Thoracic aorta (tissue), 2 donors: ENCODE measurements around the gene GPR151. TPM values are rescaled to one million over a fixed set of nuclear protein-coding genes. Genes with fewer than 3 reads are reported as not detected.

Experiments
- ATAC-seq: fragments of 150-250 bp; one replicate; pipeline ENCODE4 v1.8.0; 2017; ENCODE audit warnings: low read depth; ENCODE audit not compliant: insufficient number of reproducible peaks, low FRiP score
- DNase-seq: peaks from one replicate; pipeline ENCODE4 v3.0.0-alpha.2; 2020; ENCODE audit warnings: low spot score
- H3K27ac ChIP-seq, 2 donors: fragments of 200-600 bp; sonication (generic); 1 replicate in 1 of 2; 2 replicates in 1 of 2; pipeline ENCODE4 v1.5.1; 2016; ENCODE audit warnings: mild to moderate bottlenecking in 2 of 2, moderate library complexity in 2 of 2
- H3K27me3 ChIP-seq: fragments of 200-600 bp; sonication (generic); replicated peaks from 2 replicates; pipeline ENCODE4 v1.6.0; 2016; ENCODE audit warnings: mild to moderate bottlenecking; ENCODE audit not compliant: insufficient read depth
- H3K36me3 ChIP-seq: fragments of 200-600 bp; sonication (generic); one replicate; pipeline ENCODE4 v1.5.1; 2016
- H3K4me1 ChIP-seq, 2 donors: fragments of 200-600 bp; sonication (generic); 1 replicate in 1 of 2; 2 replicates in 1 of 2; pipeline versions ENCODE4 v1.5.1 to v1.6.0; 2016; ENCODE audit warnings: low read depth in 2 of 2, mild to moderate bottlenecking in 1 of 2; ENCODE audit not compliant: control insufficient read depth in 1 of 2
- H3K4me3 ChIP-seq: fragments of 200-600 bp; sonication (generic); 2 replicates; pipeline ENCODE4 v1.5.1; 2016; ENCODE audit warnings: mild to moderate bottlenecking
- H3K9me3 ChIP-seq: fragments of 200-600 bp; sonication (generic); 2 replicates; pipeline ENCODE4 v1.5.1; 2016
- CTCF ChIP-seq: fragments of 200-600 bp; sonication (generic); IDR thresholded peaks from one replicate; pipeline ENCODE4 v1.5.1; 2019; ENCODE audit warnings: antibody characterized with exemption
- total RNA-seq, 2 donors: library from RNA; depleted of rRNA; stranded (reverse); fragments of >200 nt; gene quantifications; one replicate each; pipeline versions ENCODE4 v1.1.0 to v1.2.3, GENCODE V29; 2016

The GPR151 gene
- total RNA-seq, 2 donors from 2014 or later: not detected

- no peaks in the 10 kb centered on the region for H3K9me3 ChIP-seq
- no peaks in the 10 kb centered on the region for H3K27me3 ChIP-seq
- H3K4me3 ChIP-seq: no peak overlapping the region
- no peaks in the 10 kb centered on the region for H3K4me1 ChIP-seq
- H3K27ac ChIP-seq: no peak overlapping the region
- ATAC-seq: no peak
- DNase-seq: no peak
- TF ChIP-seq CTCF: no peak
- no peaks in the 10 kb centered on the region for H3K36me3 ChIP-seq
These were observed 4.7 kb upstream of the GPR151 start for GRCh38 chr5:146520731-146521130.

DNA sequence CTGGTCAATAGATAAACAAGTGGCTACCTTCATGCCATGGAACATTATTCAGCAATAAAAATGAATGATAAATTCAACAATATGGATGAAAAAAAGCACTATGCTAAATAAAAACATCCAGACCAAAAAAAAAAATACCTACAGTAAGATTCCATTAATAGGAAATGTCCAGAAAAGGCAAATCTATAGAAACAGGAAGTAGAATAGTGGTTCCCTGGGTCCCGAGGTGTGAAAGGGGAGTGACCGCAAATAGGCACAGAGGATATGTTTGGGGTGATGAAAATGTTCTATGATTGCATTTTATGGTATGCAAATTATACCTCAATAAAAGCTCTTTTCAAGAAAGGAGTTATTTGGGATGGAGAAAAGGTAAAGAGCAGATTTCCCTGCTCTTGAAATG is 3.6 kb upstream of the GPR151 start:
- Histone ChIP-seq H3K9me3 (no peaks in the 10 kb centered on the region), H3K36me3 (no peaks in the 10 kb centered on the region), H3K4me3 (no peak overlapping the region), H3K27me3 (no peaks in the 10 kb centered on the region), H3K27ac (no peak overlapping the region), H3K4me1 (no peaks in the 10 kb centered on the region)
- DNase-seq (no peak), ATAC-seq (no peak)
- no peak for TF ChIP-seq CTCF

DNA sequence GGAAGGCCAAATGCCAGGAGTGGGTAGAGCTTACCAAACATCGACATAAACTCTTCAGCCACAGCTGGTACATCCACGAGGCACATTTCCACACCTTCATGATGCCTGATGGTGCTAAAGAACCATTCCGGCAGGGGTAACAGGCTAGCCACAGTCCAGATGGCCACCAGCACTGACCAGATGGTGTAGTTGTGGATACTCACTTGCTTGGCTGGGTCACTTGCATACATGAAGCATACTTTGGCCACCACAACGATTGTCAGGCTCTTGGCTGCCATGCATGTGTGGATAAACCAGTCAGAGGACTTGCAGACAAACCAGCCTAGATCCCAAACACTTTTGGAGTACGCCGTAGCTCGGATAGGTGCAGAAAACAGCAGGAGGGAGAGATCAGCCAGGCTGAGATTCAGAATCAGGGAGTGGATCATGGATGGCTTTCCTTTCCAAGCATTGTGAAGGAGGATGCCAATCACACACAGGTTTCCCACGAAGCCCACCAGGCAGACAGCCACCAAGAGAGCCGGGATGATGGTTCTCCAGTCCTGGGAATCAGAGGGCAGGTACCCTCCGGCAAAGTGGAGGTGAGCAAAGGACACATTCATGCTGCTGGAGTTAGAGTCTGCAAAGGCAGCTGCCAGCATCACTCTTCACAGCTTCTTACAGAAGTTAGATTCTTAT is 378 bp downstream of the GPR151 start:
- Histone ChIP-seq H3K4me3 (no peak overlapping the region), H3K27ac (no peak overlapping the region), H3K9me3 (no peaks in the 10 kb centered on the region), H3K4me1 (no peaks in the 10 kb centered on the region), H3K27me3 (no peaks in the 10 kb centered on the region), H3K36me3 (peaks cover 10% of the 10 kb centered on the region)
- DNase-seq (no peak), ATAC-seq (no peak)
- TF ChIP-seq CTCF: no peak

- Histone ChIP-seq H3K36me3 (peaks cover 15% of the 10 kb centered on the region), H3K27me3 (no peaks in the 10 kb centered on the region), H3K9me3 (no peaks in the 10 kb centered on the region), H3K4me1 (no peaks in the 10 kb centered on the region), H3K4me3 (no peak overlapping the region), H3K27ac (no peak overlapping the region)
- no peak for TF ChIP-seq CTCF
- ATAC-seq (no peak), DNase-seq (no peak)
These were observed 1.4 kb downstream of the GPR151 start for GRCh38 chr5:146514575-146514974.

DNA sequence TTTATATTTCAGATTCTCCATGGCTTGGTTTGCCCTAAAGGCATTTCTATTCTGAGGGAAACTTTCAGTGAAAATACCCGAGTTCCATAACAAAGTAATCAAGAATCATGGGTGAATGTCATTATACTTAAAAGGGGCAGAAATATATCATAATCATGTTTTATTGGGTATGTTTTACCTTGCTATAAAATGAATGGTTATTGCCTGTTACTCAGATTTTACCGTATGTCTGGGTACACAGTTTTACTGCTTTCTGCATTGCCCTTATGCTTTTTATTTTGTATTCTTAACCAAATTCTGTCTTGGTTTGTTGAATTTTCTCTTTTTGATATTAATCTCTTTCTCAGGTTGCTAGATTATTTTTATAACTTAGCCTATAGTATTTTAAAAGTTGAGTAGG is 2.5 kb downstream of the GPR151 start:
- Histone ChIP-seq H3K9me3 (no peaks in the 10 kb centered on the region), H3K4me3 (no peak overlapping the region), H3K4me1 (no peaks in the 10 kb centered on the region), H3K36me3 (peaks cover 15% of the 10 kb centered on the region), H3K27me3 (no peaks in the 10 kb centered on the region), H3K27ac (no peak overlapping the region)
- no peak for TF ChIP-seq CTCF
- DNase-seq: no peak
- no peak for ATAC-seq
